ENCODE measurements around the gene CCNB1IP1. TPM values are rescaled to one million over a fixed set of nuclear protein-coding genes. Genes with fewer than 3 reads are reported as not detected.

The CCNB1IP1 gene
- total and polyA plus RNA-seq, 2 of the 8 experiments (the other 6 are each of a cell fraction or from before 2014, with no cell fraction given) = 173 to 277 TPM

GRCh38 chr14:20350860-20351259 is 17.8 kb upstream of the CCNB1IP1 start:
- H3K14ac ChIP-seq (ENCODE audit: insufficient read length) = no peak overlapping the region
- no peak overlapping the region for H3K4me2 ChIP-seq (ENCODE audit: insufficient read depth in 1 of 2, low read depth in 2 of 2, low read length in 2 of 2)
- H3K4me3 ChIP-seq (ENCODE audit: extremely low read depth in 1 of 4, insufficient read depth in 2 of 4, low read depth in 3 of 4, low read length in 4 of 4) = no peak overlapping the region
- H2BK20ac ChIP-seq (ENCODE audit: low read length) = no peak overlapping the region
- H3K23me2 ChIP-seq (ENCODE audit: low read depth, low read length) = no peaks in the 10 kb centered on the region
- no peak overlapping the region for H3K18ac ChIP-seq (ENCODE audit: extremely low read depth, low read length)
- no peak overlapping the region for H4K5ac ChIP-seq (ENCODE audit: insufficient read length, low read depth, low read length)
- no peak overlapping the region for H3K4ac ChIP-seq (replicated peaks; ENCODE audit: insufficient read length, low read depth, low read length)
- H4K20me1 ChIP-seq (replicated peaks in 1 of 2; ENCODE audit: control insufficient read depth in 1 of 2, insufficient read depth in 2 of 2, low read length in 2 of 2) = no peaks in the 10 kb centered on the region
- no peak overlapping the region for H3K27ac ChIP-seq (ENCODE audit: low read depth, low read length)
- ChIA-PET POLR2A (ENCODE audit: partially characterized antibody) (interaction anchor here (1.0 kb wide), 1 partner anchor 98 kb away, joined by 4 read pairs; no protein-coding TSS in a partner anchor), CTCF (ENCODE audit: partially characterized antibody) (interaction anchor here (1.7 to 2.1 kb wide), 3 partner anchors 10 to 31 kb away, joined by 4 to 13 read pairs (median 7); no protein-coding TSS in a partner anchor)
- H3K9ac ChIP-seq (replicated peaks in 1 of 4; ENCODE audit: extremely low read depth in 1 of 4, low read depth in 3 of 4, low read length in 3 of 4) = no peak overlapping the region
- TF ChIP-seq TBP (IDR thresholded peaks at IDR 0.05; ENCODE audit: low read depth, low read length) (no peak), MAX (IDR thresholded peaks at IDR 0.05) (no peak), ZNF274 (IDR thresholded peaks at IDR 0.05; ENCODE audit: borderline replicate concordance, extremely low read depth, low read length) (no peak), HDAC6 (IDR thresholded peaks at IDR 0.05; ENCODE audit: low read depth, low read length) (no peak), CHD2 (IDR thresholded peaks at IDR 0.05; ENCODE audit: low read length) (no peak), ATF2 (IDR thresholded peaks at IDR 0.05; ENCODE audit: low read length) (no peak)
- no peaks in the 10 kb centered on the region for H3K4me1 ChIP-seq (replicated peaks in 1 of 4; ENCODE audit: control insufficient read depth in 3 of 4, insufficient read depth in 4 of 4, low read length in 3 of 4)
- no peaks in the 10 kb centered on the region for H3K79me1 ChIP-seq (ENCODE audit: low read depth, low read length)
- no peaks in the 10 kb centered on the region for H3K79me2 ChIP-seq (ENCODE audit: control insufficient read depth in 1 of 2, insufficient read depth in 2 of 2, low read length in 2 of 2)
- H2AK5ac ChIP-seq (ENCODE audit: low read depth, low read length) = no peak overlapping the region
- no peak overlapping the region for H4K91ac ChIP-seq (replicated peaks; ENCODE audit: insufficient read length, low read length)
- no peak overlapping the region for H3K23ac ChIP-seq (ENCODE audit: insufficient read length)
- H3K56ac ChIP-seq (replicated peaks; ENCODE audit: insufficient read length, low read depth, low read length) = no peak overlapping the region
- H4K8ac ChIP-seq (ENCODE audit: extremely low read depth, insufficient read depth, low read length) = no peak overlapping the region
- FAIRE-seq (no peak), DNase-seq (ENCODE audit: low read depth in 1 of 2, low spot score in 2 of 2) (no peak)
- no peak overlapping the region for H2BK120ac ChIP-seq (replicated peaks; ENCODE audit: low read depth, low read length)
- H3K9me3 ChIP-seq (ENCODE audit: insufficient read depth in 2 of 2, low read depth in 1 of 2, low read length in 1 of 2) = no peaks in the 10 kb centered on the region; a peak in 1 of 4 replicates
- no peaks in the 10 kb centered on the region for H3K27me3 ChIP-seq (replicated peaks in 1 of 4; ENCODE audit: control insufficient read depth in 3 of 4, extremely low read depth in 1 of 4, insufficient read depth in 3 of 4, low read length in 3 of 4)
- H2BK15ac ChIP-seq (ENCODE audit: low read length) = no peak overlapping the region
- no peak overlapping the region for H2BK12ac ChIP-seq (ENCODE audit: low read depth, low read length)
- no peak overlapping the region for H2AFZ ChIP-seq (ENCODE audit: low read length)
- no peak overlapping the region for H2BK5ac ChIP-seq (ENCODE audit: low read depth, low read length)
- H3K36me3 ChIP-seq (ENCODE audit: control insufficient read depth in 2 of 4, insufficient read depth in 4 of 4, low read length in 3 of 4) = peaks cover 21 to 86% (median 53%) of the 10 kb centered on the region in 4 experiments
